BLaER1 (cell line): ENCODE data around the gene AGR2.
"Not testable (repeated sequence)": the region's sequence is repeated elsewhere in the genome, so short reads cannot be mapped to it uniquely, and the experiment has no call there.

Source experiments
- H3K27ac ChIP-seq: shearing (Covaris generic); formaldehyde crosslinking; 2 replicates; pipeline ENCODE4 v1.8.1; 2022
- H3K27me3 ChIP-seq: shearing (Covaris generic); formaldehyde crosslinking; 2 replicates; pipeline ENCODE4 v1.8.1; 2022
- H3K36me3 ChIP-seq: shearing (Covaris generic); formaldehyde crosslinking; 2 replicates; pipeline ENCODE4 v1.8.1; 2022
- H3K4me1 ChIP-seq: shearing (Covaris generic); formaldehyde crosslinking; 2 replicates; pipeline ENCODE4 v1.8.1; 2022
- H3K4me2 ChIP-seq: shearing (Covaris generic); formaldehyde crosslinking; 2 replicates; pipeline ENCODE4 v1.8.1; 2022
- H3K4me3 ChIP-seq: shearing (Covaris generic); formaldehyde crosslinking; 2 replicates; pipeline ENCODE4 v1.8.1; 2022
- H3K9ac ChIP-seq: shearing (Covaris generic); formaldehyde crosslinking; 2 replicates; pipeline ENCODE4 v1.8.1; 2022
- H3K9me3 ChIP-seq: shearing (Covaris generic); formaldehyde crosslinking; 2 replicates; pipeline ENCODE4 v1.8.1; 2022
- H4K20me1 ChIP-seq: shearing (Covaris generic); formaldehyde crosslinking; 2 replicates; pipeline ENCODE4 v1.8.1; 2022
- Cebpa-rat ChIP-seq: shearing (Covaris generic); IDR thresholded peaks from 2 replicates; pipeline ENCODE4 v1.8.1; 2022

AGR2 gene

GRCh38 chr7:16779051-16779450, 25.7 kb downstream of the AGR2 start:
- Histone ChIP-seq H3K36me3 (peaks cover 27% of the 10 kb centered on the region), H3K9me3 (no peaks in the 10 kb centered on the region), H3K27ac (no peak overlapping the region), H4K20me1 (peaks cover 7% of the 10 kb centered on the region; the same call in 1 of the 2 replicates), H3K9ac (no peak overlapping the region), H3K4me2 (peak overlapping the region; percentile 22), H3K4me1 (peaks cover 6% of the 10 kb centered on the region), H3K4me3 (no peak overlapping the region), H3K27me3 (no peaks in the 10 kb centered on the region)
- TF ChIP-seq Cebpa-rat: no peak

- no peaks in the 10 kb centered on the region for H3K27me3 ChIP-seq
- no peak for TF ChIP-seq Cebpa-rat
- peaks cover 6% of the 10 kb centered on the region for H3K4me1 ChIP-seq
- H3K27ac ChIP-seq: no peak overlapping the region
- no peak overlapping the region for H3K9ac ChIP-seq
- peaks cover 27% of the 10 kb centered on the region for H3K36me3 ChIP-seq
- no peak overlapping the region for H3K4me2 ChIP-seq
- no peaks in the 10 kb centered on the region for H3K9me3 ChIP-seq
- peaks cover 7% of the 10 kb centered on the region; the same call in 1 of the 2 replicates for H4K20me1 ChIP-seq
- H3K4me3 ChIP-seq: no peak overlapping the region
Observed at GRCh38 chr7:16778476-16778875, 26.3 kb downstream of the AGR2 start.

GRCh38 chr7:16776053-16776452, 28.7 kb downstream of the AGR2 start:
- Histone ChIP-seq H3K4me1 (peaks cover 12% of the 10 kb centered on the region), H3K9ac (no peak overlapping the region), H3K36me3 (peaks cover 12% of the 10 kb centered on the region; the same call in 1 of the 2 replicates), H3K9me3 (no peaks in the 10 kb centered on the region), H3K27ac (no peak overlapping the region), H3K4me3 (no peak overlapping the region), H4K20me1 (peaks cover 7% of the 10 kb centered on the region; the same call in 1 of the 2 replicates), H3K27me3 (no peaks in the 10 kb centered on the region), H3K4me2 (no peak overlapping the region)
- no peak for TF ChIP-seq Cebpa-rat

- Histone ChIP-seq H3K4me2 (no peak overlapping the region), H3K4me3 (no peak overlapping the region), H3K36me3 (peaks cover 10% of the 10 kb centered on the region; the same call in 1 of the 2 replicates), H3K4me1 (peaks cover 21% of the 10 kb centered on the region), H3K27ac (no peak overlapping the region), H3K27me3 (no peaks in the 10 kb centered on the region), H3K9ac (no peak overlapping the region), H3K9me3 (no peaks in the 10 kb centered on the region), H4K20me1 (peaks cover 7% of the 10 kb centered on the region; the same call in 1 of the 2 replicates)
- no peak for TF ChIP-seq Cebpa-rat
Observed at GRCh38 chr7:16774986-16775385, 29.8 kb downstream of the AGR2 start.

- peaks cover 21% of the 10 kb centered on the region for H3K4me1 ChIP-seq
- no peak overlapping the region for H3K9ac ChIP-seq
- no peak overlapping the region for H3K4me3 ChIP-seq
- H3K4me2 ChIP-seq: no peak overlapping the region
- H4K20me1 ChIP-seq: peaks cover 7% of the 10 kb centered on the region; the same call in 1 of the 2 replicates
- H3K9me3 ChIP-seq: no peaks in the 10 kb centered on the region
- 0 out of 2 replicates have a peak, but pooled peaks cover 7% of the 10 kb centered on the region for H3K36me3 ChIP-seq
- no peak overlapping the region for H3K27ac ChIP-seq
- H3K27me3 ChIP-seq: no peaks in the 10 kb centered on the region
- no peak for TF ChIP-seq Cebpa-rat
Observed at GRCh38 chr7:16774294-16774693, 30.5 kb downstream of the AGR2 start.

GRCh38 chr7:16773884-16774283, 30.9 kb downstream of the AGR2 start:
- Histone ChIP-seq H3K4me3 (no peak overlapping the region), H3K4me1 (peaks cover 17% of the 10 kb centered on the region), H3K9me3 (no peaks in the 10 kb centered on the region), H3K9ac (no peak overlapping the region), H4K20me1 (peaks cover 7% of the 10 kb centered on the region; the same call in 1 of the 2 replicates), H3K36me3 (0 out of 2 replicates have a peak, but pooled peaks cover 7% of the 10 kb centered on the region), H3K27me3 (no peaks in the 10 kb centered on the region), H3K27ac (no peak overlapping the region), H3K4me2 (no peak overlapping the region)
- TF ChIP-seq Cebpa-rat: no peak

GRCh38 chr7:16773326-16773725, 31.5 kb downstream of the AGR2 start:
- Histone ChIP-seq H3K4me1 (peaks cover 15% of the 10 kb centered on the region), H3K27ac (no peak overlapping the region), H3K4me3 (no peak overlapping the region), H3K4me2 (no peak overlapping the region), H3K27me3 (no peaks in the 10 kb centered on the region), H3K9me3 (0 out of 2 replicates have a peak, but pooled peaks cover under 1% of the 10 kb centered on the region), H4K20me1 (peaks cover 7% of the 10 kb centered on the region; the same call in 1 of the 2 replicates), H3K36me3 (0 out of 2 replicates have a peak, but pooled peaks cover 7% of the 10 kb centered on the region), H3K9ac (no peak overlapping the region)
- TF ChIP-seq Cebpa-rat: no peak

GRCh38 chr7:16770657-16771329, 34.0 kb downstream of the AGR2 start:
- peak overlapping the region; percentile 51 for H3K4me2 ChIP-seq
- H3K4me3 ChIP-seq: no peak overlapping the region
- peaks cover 15% of the 10 kb centered on the region for H3K4me1 ChIP-seq
- H3K9me3 ChIP-seq: peaks cover 9% of the 10 kb centered on the region
- H3K9ac ChIP-seq: no peak overlapping the region
- no peak for TF ChIP-seq Cebpa-rat
- peaks cover 7% of the 10 kb centered on the region; the same call in 1 of the 2 replicates for H4K20me1 ChIP-seq
- H3K36me3 ChIP-seq: 0 out of 2 replicates have a peak, but pooled peaks cover 7% of the 10 kb centered on the region
- no peaks in the 10 kb centered on the region for H3K27me3 ChIP-seq
- 0 out of 2 replicates have a peak overlapping the region, but pooled peaks have one; percentile 30 for H3K27ac ChIP-seq

- Histone ChIP-seq H3K4me1 (peaks cover 15% of the 10 kb centered on the region), H3K36me3 (peaks cover 11% of the 10 kb centered on the region; the same call in 1 of the 2 replicates)
- H3K9ac ChIP-seq, H4K20me1 ChIP-seq, H3K27ac ChIP-seq, H3K4me3 ChIP-seq, H3K9me3 ChIP-seq, H3K4me2 ChIP-seq, H3K27me3 ChIP-seq: not testable (repeated sequence)
Observed at GRCh38 chr7:16769994-16770393, 34.8 kb downstream of the AGR2 start.

GRCh38 chr7:16765436-16765859, 39.4 kb downstream of the AGR2 start:
- no peaks in the 10 kb centered on the region for H4K20me1 ChIP-seq
- H3K9ac ChIP-seq: no peak overlapping the region
- peaks cover 49% of the 10 kb centered on the region for H3K36me3 ChIP-seq
- H3K4me2 ChIP-seq: no peak overlapping the region
- no peaks in the 10 kb centered on the region for H3K27me3 ChIP-seq
- H3K4me1 ChIP-seq: peaks cover 4% of the 10 kb centered on the region; the same call in 1 of the 2 replicates
- no peak for TF ChIP-seq Cebpa-rat
- peaks cover 37% of the 10 kb centered on the region for H3K9me3 ChIP-seq
- no peak overlapping the region for H3K4me3 ChIP-seq
- no peak overlapping the region for H3K27ac ChIP-seq
